PFSK-1 (cell line): ENCODE data around the gene CASP5. TPM values are rescaled to one million over a fixed set of nuclear protein-coding genes. Genes with fewer than 3 reads are reported as not detected.

Source experiments
- FOXP2 ChIP-seq: optimal IDR thresholded peaks from 2 replicates; pipeline ENCODE3; 2011; ENCODE audit warnings: borderline replicate concordance, control low read depth, inconsistent platforms; ENCODE audit not compliant: insufficient read depth; ENCODE audit errors: extremely low read length, extremely low read depth
- POLR2AphosphoS5 ChIP-seq: IDR thresholded peaks from 2 replicates; pipeline ENCODE4 v1.6.1; 2012; ENCODE audit warnings: low read depth, mild to moderate bottlenecking, control low read depth, low read length, moderate library complexity
- SIN3A ChIP-seq: IDR thresholded peaks from 2 replicates; pipeline ENCODE4 v1.6.1; 2012; ENCODE audit warnings: mild to moderate bottlenecking, low read length, moderate library complexity, borderline replicate concordance; ENCODE audit not compliant: insufficient read depth
- TAF1 ChIP-seq: IDR thresholded peaks from 2 replicates; pipeline ENCODE4 v1.6.1; 2012; ENCODE audit warnings: low read length, control low read depth, borderline replicate concordance; ENCODE audit not compliant: insufficient read depth
- polyA plus RNA-seq: library from polyadenylated mRNA; unstranded; fragments of >200 nt; gene quantifications from one replicate; pipeline ENCODE4 v1.2.1, GENCODE V29; 2012; ENCODE audit warnings: low read depth, missing spikeins; ENCODE audit not compliant: insufficient read length
- TF ChIP-seq, protein P1 (sequence below), 2 experiments: IDR thresholded peaks; 2 replicates each; pipeline versions ENCODE4 v1.6.1 to v1.8.0; 2011 to 2012; ENCODE audit warnings: low read depth in 2 of 2, low read length in 2 of 2, control low read depth in 1 of 2, inconsistent platforms in 1 of 2, mild to moderate bottlenecking in 1 of 2, moderate library complexity in 1 of 2; ENCODE audit not compliant: insufficient read depth in 1 of 2

Gene CASP5
- polyA plus RNA-seq = 0.23 TPM

DNA sequence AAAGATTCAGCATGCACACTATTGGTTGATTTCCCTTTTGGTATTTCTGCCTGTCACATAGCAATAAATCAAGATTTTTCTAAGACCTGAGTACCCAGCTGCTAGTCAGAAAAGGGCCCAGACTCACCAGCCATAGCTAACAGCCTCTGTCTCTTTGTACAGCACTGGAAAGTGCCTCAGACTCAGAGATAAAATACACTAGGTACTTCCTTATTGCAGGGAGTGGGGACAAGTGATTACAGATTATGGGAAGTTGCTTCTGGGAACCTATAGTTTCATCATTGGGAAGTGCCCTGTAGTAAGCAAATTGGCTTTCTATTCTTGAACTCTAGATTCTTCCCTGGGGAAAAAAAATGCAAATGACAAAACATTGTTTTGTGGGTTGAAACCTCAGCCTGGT is at the start of gene CASP5:
CASP5 (minus strand) TSS at position 166 of the 400 bp plus-strand sequence; CDS start at position 134, 32 bp downstream.
- TF ChIP-seq SIN3A (no peak), POLR2AphosphoS5 (no peak), TAF1 (no peak), FOXP2 (no peak)
- TF ChIP-seq, protein P1, sequence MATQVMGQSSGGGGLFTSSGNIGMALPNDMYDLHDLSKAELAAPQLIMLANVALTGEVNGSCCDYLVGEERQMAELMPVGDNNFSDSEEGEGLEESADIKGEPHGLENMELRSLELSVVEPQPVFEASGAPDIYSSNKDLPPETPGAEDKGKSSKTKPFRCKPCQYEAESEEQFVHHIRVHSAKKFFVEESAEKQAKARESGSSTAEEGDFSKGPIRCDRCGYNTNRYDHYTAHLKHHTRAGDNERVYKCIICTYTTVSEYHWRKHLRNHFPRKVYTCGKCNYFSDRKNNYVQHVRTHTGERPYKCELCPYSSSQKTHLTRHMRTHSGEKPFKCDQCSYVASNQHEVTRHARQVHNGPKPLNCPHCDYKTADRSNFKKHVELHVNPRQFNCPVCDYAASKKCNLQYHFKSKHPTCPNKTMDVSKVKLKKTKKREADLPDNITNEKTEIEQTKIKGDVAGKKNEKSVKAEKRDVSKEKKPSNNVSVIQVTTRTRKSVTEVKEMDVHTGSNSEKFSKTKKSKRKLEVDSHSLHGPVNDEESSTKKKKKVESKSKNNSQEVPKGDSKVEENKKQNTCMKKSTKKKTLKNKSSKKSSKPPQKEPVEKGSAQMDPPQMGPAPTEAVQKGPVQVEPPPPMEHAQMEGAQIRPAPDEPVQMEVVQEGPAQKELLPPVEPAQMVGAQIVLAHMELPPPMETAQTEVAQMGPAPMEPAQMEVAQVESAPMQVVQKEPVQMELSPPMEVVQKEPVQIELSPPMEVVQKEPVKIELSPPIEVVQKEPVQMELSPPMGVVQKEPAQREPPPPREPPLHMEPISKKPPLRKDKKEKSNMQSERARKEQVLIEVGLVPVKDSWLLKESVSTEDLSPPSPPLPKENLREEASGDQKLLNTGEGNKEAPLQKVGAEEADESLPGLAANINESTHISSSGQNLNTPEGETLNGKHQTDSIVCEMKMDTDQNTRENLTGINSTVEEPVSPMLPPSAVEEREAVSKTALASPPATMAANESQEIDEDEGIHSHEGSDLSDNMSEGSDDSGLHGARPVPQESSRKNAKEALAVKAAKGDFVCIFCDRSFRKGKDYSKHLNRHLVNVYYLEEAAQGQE (IDR thresholded peaks at IDR 0.05; ENCODE audit: insufficient read depth in 1 of 2, low read depth in 2 of 2, low read length in 2 of 2) = no peak

DNA sequence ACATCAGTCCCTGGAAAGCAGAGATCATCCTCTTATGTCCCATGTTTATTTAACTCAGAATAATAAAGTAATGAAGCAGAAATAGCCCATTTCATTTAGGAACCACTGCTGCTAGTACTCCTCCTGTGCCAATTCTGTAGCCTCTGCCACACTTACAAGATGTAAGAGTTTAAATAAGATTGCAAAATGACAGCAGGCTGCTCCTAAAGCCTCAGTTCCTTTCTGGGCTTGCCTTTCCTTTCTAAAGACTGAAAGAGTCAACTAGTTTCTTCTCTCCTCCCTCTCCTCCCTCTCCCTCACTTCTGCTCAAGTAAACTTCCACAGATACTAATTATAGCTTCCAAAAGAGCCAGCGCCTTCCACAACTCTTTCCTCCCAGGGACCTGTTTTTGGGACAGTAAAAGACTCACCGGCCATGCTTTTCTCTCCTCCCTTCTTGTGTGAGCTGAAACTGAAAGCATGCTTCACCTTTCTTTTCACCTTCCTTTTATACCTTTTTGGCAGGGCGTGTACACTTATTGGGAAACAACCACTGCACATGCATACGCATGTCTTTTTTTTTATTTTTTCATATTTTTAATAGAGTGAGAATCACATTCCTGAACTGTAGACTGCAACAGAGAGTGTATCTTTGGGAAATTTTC is 48.2 kb upstream of the CASP5 start:
- no peak for TF ChIP-seq SIN3A
- TF ChIP-seq TAF1 = no peak
- no peak for TF ChIP-seq FOXP2
- no peak for TF ChIP-seq POLR2AphosphoS5
- TF ChIP-seq, protein P1 (IDR thresholded peaks at IDR 0.05; ENCODE audit: insufficient read depth in 1 of 2, low read depth in 2 of 2, low read length in 2 of 2) = no peak

DNA sequence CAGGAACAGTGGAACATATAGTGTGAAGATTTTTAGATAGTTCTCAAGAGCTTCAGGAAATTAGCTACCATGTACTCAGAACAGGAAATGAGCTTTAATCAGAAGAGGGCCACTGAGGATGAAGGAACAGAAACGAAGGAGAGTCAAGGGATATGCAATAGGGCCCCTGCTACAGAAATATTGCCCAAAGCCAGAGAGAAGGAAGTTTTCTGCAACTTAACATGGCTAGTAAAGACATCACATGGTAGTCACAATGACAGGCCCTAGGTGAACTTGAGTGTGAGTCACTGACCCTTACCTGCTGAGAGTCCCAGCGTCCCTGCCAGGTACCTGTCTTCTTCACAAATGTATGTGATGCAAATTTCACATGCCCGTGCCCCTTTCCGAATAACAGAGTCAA is 47.3 kb upstream of the CASP5 start:
- TF ChIP-seq FOXP2 (no peak), POLR2AphosphoS5 (no peak), TAF1 (no peak), SIN3A (no peak)
- TF ChIP-seq, protein P1 (IDR thresholded peaks at IDR 0.05; ENCODE audit: insufficient read depth in 1 of 2, low read depth in 2 of 2, low read length in 2 of 2) = no peak

DNA sequence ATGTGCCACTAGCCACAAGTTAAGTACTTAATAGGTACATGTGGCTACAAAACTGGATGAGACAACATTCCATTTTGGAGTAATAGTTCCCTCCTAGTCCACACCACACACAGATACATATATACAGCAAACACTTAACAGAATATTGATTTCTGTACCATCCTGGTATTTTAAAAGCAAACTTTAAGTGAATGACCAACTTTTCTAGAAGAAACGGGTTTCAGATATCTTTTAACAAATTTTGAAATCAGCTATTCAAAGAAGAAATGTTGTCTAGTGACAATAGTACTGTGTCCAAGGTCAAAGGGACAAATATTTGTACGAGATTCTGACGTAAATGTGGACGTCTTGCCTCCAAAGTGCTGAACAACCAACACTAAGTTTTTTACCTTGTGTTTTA is 34.5 kb upstream of the CASP5 start:
- TF ChIP-seq POLR2AphosphoS5 (no peak), FOXP2 (no peak), TAF1 (no peak), SIN3A (no peak)
- TF ChIP-seq, protein P1 (IDR thresholded peaks at IDR 0.05; ENCODE audit: insufficient read depth in 1 of 2, low read depth in 2 of 2, low read length in 2 of 2) = no peak
